ENCODE results near the gene PFAS. TPM values are rescaled to one million over a fixed set of nuclear protein-coding genes. Genes with fewer than 3 reads are reported as not detected.

Gene PFAS
- polyA plus RNA-seq, 3 donors from 2014 or later = 5.4 to 18.2 (median 14.4) TPM

DNA sequence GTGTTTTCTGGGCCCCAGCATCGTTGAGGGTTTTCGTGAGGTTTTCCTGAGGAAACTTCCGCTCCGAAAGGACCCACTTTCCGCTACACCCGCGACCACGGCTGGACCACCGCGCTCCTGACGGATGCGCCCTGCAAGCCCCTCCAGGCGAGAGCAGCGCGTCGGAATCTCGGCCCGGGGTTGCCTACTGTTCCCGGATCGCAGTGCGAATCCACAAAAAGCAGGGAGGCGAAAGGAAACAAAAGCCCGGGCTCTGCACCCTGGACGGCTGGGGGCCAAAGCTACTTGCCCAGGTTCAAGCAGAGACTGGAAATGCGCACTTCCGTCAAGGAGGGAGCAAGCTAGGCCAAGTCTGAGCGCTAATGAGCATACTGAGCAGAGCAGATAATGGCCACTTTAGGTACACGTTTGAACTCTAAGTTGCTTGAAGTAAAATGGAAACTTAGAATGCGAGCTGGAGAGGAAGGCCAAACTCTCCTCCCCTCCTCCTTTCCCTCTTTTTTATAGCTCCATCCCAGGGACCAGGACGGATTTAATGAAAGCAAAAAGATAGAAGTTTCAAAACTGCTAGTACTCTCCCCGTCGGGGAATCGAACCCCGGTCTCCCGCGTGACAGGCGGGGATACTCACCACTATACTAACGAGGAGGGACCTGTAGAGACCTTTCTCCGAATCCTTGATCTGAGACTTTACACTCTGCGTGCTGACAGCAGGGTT lies 27.3 kb upstream of the PFAS start:
- DNase-seq = peak; percentile 91 to 94 (median 94)
- Mint-ChIP-seq H3K4me3 (peak overlapping the region; percentile 92 to 98 (median 95)), H3K27me3 (ENCODE audit: low read depth in 3 of 3) (peaks cover 37 to 50% (median 49%) of the 10 kb centered on the region in 3 donors), H3K36me3 (peaks cover 0 to 7% (median 0%) of the 10 kb centered on the region in 3 donors), H3K27ac (peak overlapping the region; percentile 95 to 99 (median 98)), H3K9me3 (peaks cover 0 to 12% (median 3%) of the 10 kb centered on the region in 6 donors), H3K4me1 (peaks cover 56 to 67% of the 10 kb centered on the region in 2 donors)

- Mint-ChIP-seq H3K36me3 (peaks cover 0 to 7% (median 5%) of the 10 kb centered on the region in 3 donors), H3K9me3 (peaks cover 0 to 12% (median 3%) of the 10 kb centered on the region in 6 donors), H3K4me3 (peak overlapping the region; percentile 92 to 98 (median 95))
Measured at GRCh38 chr17:8222380-8222629, 26.8 kb upstream of the PFAS start.

DNA sequence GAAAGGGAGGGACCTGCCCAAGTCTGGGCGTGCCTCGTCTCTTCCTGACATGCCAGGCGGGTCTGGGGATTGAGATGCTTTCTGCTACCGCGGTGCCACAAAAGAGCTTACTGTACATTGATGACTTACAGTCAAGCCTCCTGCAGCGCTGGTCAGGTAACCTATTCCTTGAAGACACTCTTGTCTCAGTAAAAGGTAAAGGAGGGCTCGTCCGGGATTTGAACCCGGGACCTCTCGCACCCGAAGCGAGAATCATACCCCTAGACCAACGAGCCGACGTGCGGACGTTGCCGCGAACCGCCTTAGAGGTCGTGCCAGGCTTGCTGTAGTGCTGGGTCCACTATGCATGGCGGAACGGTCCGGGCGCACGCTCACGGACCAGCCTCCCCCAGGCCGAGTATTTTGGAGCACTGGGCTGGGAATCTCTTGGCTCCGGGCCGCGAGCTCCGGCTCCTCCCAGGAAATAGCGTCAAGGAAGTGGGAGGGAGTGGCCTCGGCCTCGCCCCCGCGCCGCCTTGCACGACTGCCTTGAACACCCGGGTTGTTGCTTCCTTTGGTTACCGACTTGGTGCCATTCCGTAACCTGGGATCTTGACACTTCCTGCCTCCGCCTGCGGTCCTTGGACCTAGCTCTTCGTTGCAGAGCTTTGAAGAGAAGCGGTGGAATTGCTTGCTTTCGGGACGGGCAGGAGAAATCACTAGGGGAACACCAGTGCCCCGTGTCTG lies 26.3 kb upstream of the PFAS start:
- H3K4me1 Mint-ChIP-seq = peaks cover 62 to 77% of the 10 kb centered on the region in 2 donors
- peak; percentile 89 to 91 (median 89) for DNase-seq
- H3K27me3 Mint-ChIP-seq (ENCODE audit: low read depth in 3 of 3) = peaks cover 40 to 57% (median 54%) of the 10 kb centered on the region in 3 donors
- H3K9me3 Mint-ChIP-seq = peaks cover 0 to 12% (median 3%) of the 10 kb centered on the region in 6 donors
- H3K36me3 Mint-ChIP-seq = peaks cover 5 to 12% (median 10%) of the 10 kb centered on the region in 3 donors
- peak overlapping the region; percentile 92 to 98 (median 95) for H3K4me3 Mint-ChIP-seq
- H3K27ac Mint-ChIP-seq = peak overlapping the region; percentile 95 to 99 (median 98)

More at GRCh38 chr17:8222380-8222629, 26.8 kb upstream of the PFAS start:
- H3K27ac Mint-ChIP-seq = peak overlapping the region; percentile 95 to 99 (median 98)
- peaks cover 61 to 72% of the 10 kb centered on the region in 2 donors for H3K4me1 Mint-ChIP-seq
- no peak for DNase-seq
- H3K27me3 Mint-ChIP-seq (ENCODE audit: low read depth in 3 of 3) = peaks cover 40 to 54% (median 54%) of the 10 kb centered on the region in 3 donors

- Mint-ChIP-seq H3K36me3 (peaks cover 7 to 16% (median 11%) of the 10 kb centered on the region in 3 donors), H3K4me1 (peaks cover 62 to 77% of the 10 kb centered on the region in 2 donors), H3K4me3 (peak overlapping the region; percentile 92 to 98 (median 95)), H3K27me3 (ENCODE audit: low read depth in 3 of 3) (peaks cover 40 to 57% (median 54%) of the 10 kb centered on the region in 3 donors), H3K27ac (peak overlapping the region; percentile 95 to 99 (median 98)), H3K9me3 (peaks cover 0 to 12% (median 3%) of the 10 kb centered on the region in 6 donors)
- peak in 2 of 3 donors; percentile 42 to 53 for DNase-seq
Measured at GRCh38 chr17:8223356-8224126, 25.5 kb upstream of the PFAS start.

- peaks cover 19 to 26% (median 25%) of the 10 kb centered on the region in 3 donors for H3K36me3 Mint-ChIP-seq
Measured at GRCh38 chr17:8224891-8225812, 23.9 kb upstream of the PFAS start.

GRCh38 chr17:8225813-8226535 lies 23.1 kb upstream of the PFAS start:
- Mint-ChIP-seq H3K4me1 (peaks cover 52 to 63% of the 10 kb centered on the region in 2 donors), H3K4me3 (peak overlapping the region; percentile 38 to 64 (median 58))

More at GRCh38 chr17:8224891-8225812, 23.9 kb upstream of the PFAS start:
- Mint-ChIP-seq H3K9me3 (peaks cover 0 to 12% (median 3%) of the 10 kb centered on the region in 6 donors), H3K27ac (peak overlapping the region in 5 of 6 donors; percentile 32 to 86 (median 67)), H3K4me1 (peaks cover 57 to 70% of the 10 kb centered on the region in 2 donors), H3K4me3 (peak overlapping the region; percentile 28 to 96 (median 73)), H3K27me3 (ENCODE audit: low read depth in 3 of 3) (peaks cover 40 to 51% (median 51%) of the 10 kb centered on the region in 3 donors)
- no peak for DNase-seq

GRCh38 chr17:8226536-8227237 lies 22.4 kb upstream of the PFAS start:
- H3K36me3 Mint-ChIP-seq = peaks cover 28 to 39% (median 34%) of the 10 kb centered on the region in 3 donors

More at GRCh38 chr17:8225813-8226535, 23.1 kb upstream of the PFAS start:
- peak; percentile 46 to 81 (median 56) for DNase-seq
- Mint-ChIP-seq H3K36me3 (peaks cover 23 to 32% (median 29%) of the 10 kb centered on the region in 3 donors), H3K27me3 (ENCODE audit: low read depth in 3 of 3) (peaks cover 36 to 46% (median 45%) of the 10 kb centered on the region in 3 donors), H3K9me3 (peaks cover 0 to 9% (median 2%) of the 10 kb centered on the region in 6 donors), H3K27ac (peak overlapping the region; percentile 38 to 86 (median 67))

DNA sequence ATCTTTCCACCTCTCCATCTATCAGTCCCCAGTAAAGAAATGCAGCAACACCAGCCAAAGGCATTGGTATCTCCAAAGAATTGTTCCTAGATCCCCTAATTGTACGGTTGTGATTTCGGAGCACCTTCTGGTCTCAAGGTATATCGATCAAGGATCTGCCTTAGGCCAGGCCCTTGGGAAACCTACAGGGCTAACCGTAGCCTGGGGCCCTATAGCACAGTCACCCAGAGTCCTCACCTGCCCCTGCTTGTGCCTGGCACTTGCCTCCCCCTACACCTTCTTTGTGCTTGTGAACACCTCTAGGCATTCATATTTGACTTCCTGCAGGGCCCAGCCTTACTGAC lies 21.9 kb upstream of the PFAS start:
- DNase-seq = no peak
- peaks cover 28 to 45% (median 34%) of the 10 kb centered on the region in 3 donors for H3K36me3 Mint-ChIP-seq
- H3K27me3 Mint-ChIP-seq (ENCODE audit: low read depth in 3 of 3) = peaks cover 23 to 34% (median 34%) of the 10 kb centered on the region in 3 donors
- peaks cover 45 to 52% of the 10 kb centered on the region in 2 donors for H3K4me1 Mint-ChIP-seq
- peaks cover 0 to 6% (median 1%) of the 10 kb centered on the region in 6 donors for H3K9me3 Mint-ChIP-seq
- peak overlapping the region; percentile 38 to 88 (median 72) for H3K27ac Mint-ChIP-seq
- peak overlapping the region in 4 of 5 donors; percentile 48 to 64 (median 58) for H3K4me3 Mint-ChIP-seq

More at GRCh38 chr17:8226536-8227237, 22.4 kb upstream of the PFAS start:
- peaks cover 28 to 39% (median 38%) of the 10 kb centered on the region in 3 donors for H3K27me3 Mint-ChIP-seq (ENCODE audit: low read depth in 3 of 3)
- peaks cover 0 to 9% (median 2%) of the 10 kb centered on the region in 6 donors for H3K9me3 Mint-ChIP-seq
- peak; percentile 44 to 62 (median 47) for DNase-seq
- H3K27ac Mint-ChIP-seq = peak overlapping the region; percentile 38 to 88 (median 72)
- peak overlapping the region; percentile 38 to 64 (median 58) for H3K4me3 Mint-ChIP-seq
- H3K4me1 Mint-ChIP-seq = peaks cover 48 to 57% of the 10 kb centered on the region in 2 donors

DNA sequence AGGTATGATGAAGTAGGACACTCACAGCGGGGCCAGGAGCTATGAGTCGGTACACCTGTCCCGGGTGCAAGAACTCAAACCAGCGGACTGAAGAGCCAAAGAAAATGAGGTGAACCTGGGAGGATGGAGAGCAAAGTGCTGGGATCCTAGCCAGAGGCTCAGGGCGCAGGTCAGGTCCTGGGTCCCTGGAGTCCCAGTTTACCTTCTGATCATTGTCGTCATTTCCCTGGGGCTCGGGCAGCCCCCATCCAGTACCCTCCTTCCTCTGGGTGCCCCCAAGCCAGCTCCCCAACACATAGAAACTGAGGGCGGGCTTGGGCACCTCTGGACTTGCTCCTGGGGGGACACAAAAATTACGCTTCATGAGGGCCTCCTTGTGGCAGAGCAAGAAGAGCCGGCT lies 17.4 kb upstream of the PFAS start:
- Mint-ChIP-seq H3K9me3 (peaks cover 0 to under 1% (median 0%) of the 10 kb centered on the region in 6 donors), H3K36me3 (peaks cover 40 to 77% (median 61%) of the 10 kb centered on the region in 3 donors), H3K27ac (no peak overlapping the region), H3K27me3 (ENCODE audit: low read depth in 3 of 3) (peaks cover 5 to 10% (median 7%) of the 10 kb centered on the region in 3 donors), H3K4me1 (peaks cover 7 to 15% of the 10 kb centered on the region in 2 donors), H3K4me3 (no peak overlapping the region)
- DNase-seq = no peak

GRCh38 chr17:8234361-8235270 lies 14.5 kb upstream of the PFAS start:
- no peak for DNase-seq
- H3K4me3 Mint-ChIP-seq = no peak overlapping the region
- H3K9me3 Mint-ChIP-seq = no peaks in the 10 kb centered on the region
- peak overlapping the region in 1 of 6 donors; percentile 54 for H3K27ac Mint-ChIP-seq
- peaks cover 0 to 2% (median 2%) of the 10 kb centered on the region in 3 donors for H3K27me3 Mint-ChIP-seq (ENCODE audit: low read depth in 3 of 3)
- H3K4me1 Mint-ChIP-seq = peaks cover 2 to 22% of the 10 kb centered on the region in 2 donors
- H3K36me3 Mint-ChIP-seq = peaks cover 38 to 78% (median 59%) of the 10 kb centered on the region in 3 donors

Data from immature natural killer cell (primary cell).